Astrocyte of the spinal cord (primary cell): ENCODE data around the gene ADRB2.
"Not testable (repeated sequence)": the region's sequence is repeated elsewhere in the genome, so short reads cannot be mapped to it uniquely, and the experiment has no call there.

Source experiments
- DNase-seq: peaks from one replicate; pipeline ENCODE4 v3.0.0; 2011; ENCODE audit warnings: low read depth, low spot score
- H3K4me3 ChIP-seq: 2 replicates; pipeline ENCODE4 v1.5.1; 2011; ENCODE audit warnings: low read depth, mild to moderate bottlenecking, low read length, moderate library complexity
- CTCF ChIP-seq: IDR thresholded peaks from 2 replicates; pipeline ENCODE4 v1.5.1; 2012; ENCODE audit warnings: low read depth, mild to moderate bottlenecking, low read length, inconsistent platforms
- in situ Hi-C: cut with HindIII; loops from 2 replicates; pipeline ENCODE4 v1.10.0; 2017; ENCODE audit warnings: low sequenced_read_pairs

The ADRB2 gene

GRCh38 chr5:148861696-148862095 lies 35.3 kb downstream of the ADRB2 start:
- no peak overlapping the region for H3K4me3 ChIP-seq
- TF ChIP-seq CTCF = no peak
- no peak for DNase-seq
- in situ Hi-C loops = no loop called here

- no peak for TF ChIP-seq CTCF
- H3K4me3 ChIP-seq = no peak overlapping the region
- in situ Hi-C loops = no loop called here
- no peak for DNase-seq
Measured at GRCh38 chr5:148864113-148864841, 37.9 kb downstream of the ADRB2 start.

- in situ Hi-C loops = no loop called here
- TF ChIP-seq CTCF = no peak
- DNase-seq = no peak
- H3K4me3 ChIP-seq = no peak overlapping the region
Measured at GRCh38 chr5:148866024-148866423, 39.6 kb downstream of the ADRB2 start.

GRCh38 chr5:148873120-148873519 lies 46.7 kb downstream of the ADRB2 start:
- DNase-seq = no peak
- TF ChIP-seq CTCF = no peak
- in situ Hi-C loops = no loop called here

GRCh38 chr5:148873690-148874485 lies 47.5 kb downstream of the ADRB2 start:
- no peak for DNase-seq
- no peak overlapping the region for H3K4me3 ChIP-seq
- no peak for TF ChIP-seq CTCF
- in situ Hi-C loops = no loop called here

More at GRCh38 chr5:148873120-148873519, 46.7 kb downstream of the ADRB2 start:
- H3K4me3 ChIP-seq = no peak overlapping the region

GRCh38 chr5:148875205-148875875 lies 48.9 kb downstream of the ADRB2 start:
- no peak overlapping the region for H3K4me3 ChIP-seq
- in situ Hi-C loops = no loop called here
- DNase-seq = no peak
- TF ChIP-seq CTCF = no peak

GRCh38 chr5:148877436-148877835 lies 51.0 kb downstream of the ADRB2 start:
- in situ Hi-C loops, DNase-seq, H3K4me3 ChIP-seq: not testable (repeated sequence)
